ENCODE results near the gene CD2. TPM values are rescaled to one million over a fixed set of nuclear protein-coding genes. Genes with fewer than 3 reads are reported as not detected.

CD2 gene
- total and polyA plus RNA-seq, 2 donors (not counting 1 experiment from before 2014, with no cell fraction given) = not detected

- Histone ChIP-seq H3K9me3 (ENCODE audit: control insufficient read depth, insufficient read depth, low read depth, low read length) (no peaks in the 10 kb centered on the region), H3K79me2 (ENCODE audit: control insufficient read depth, insufficient read depth, low read length) (no peaks in the 10 kb centered on the region), H3K4me3 (replicated peaks in 1 of 4; ENCODE audit: control extremely low read depth in 1 of 4, insufficient read depth in 1 of 4, low read depth in 3 of 4, low read length in 4 of 4) (no peak overlapping the region), H3K27ac (ENCODE audit: insufficient read depth, low read length) (no peak overlapping the region), H4K20me1 (ENCODE audit: control insufficient read depth, extremely low read depth, insufficient read depth, low read length) (no peaks in the 10 kb centered on the region), H2AFZ (ENCODE audit: low read length) (no peak overlapping the region), H3K4me2 (ENCODE audit: extremely low read depth, insufficient read depth, low read length) (no peak overlapping the region), H3K4me1 (ENCODE audit: control insufficient read depth, extremely low read depth, insufficient read depth, low read length) (no peaks in the 10 kb centered on the region), H3K9ac (ENCODE audit: insufficient read depth, low read length) (no peak overlapping the region), H3K36me3 (ENCODE audit: control insufficient read depth, insufficient read depth, low read length) (no peaks in the 10 kb centered on the region), H3K27me3 (ENCODE audit: control insufficient read depth, insufficient read depth, low read length) (no peaks in the 10 kb centered on the region)
- DNase-seq (ENCODE audit: low read depth in 2 of 2) = no peak
- TF ChIP-seq CTCF (conservative IDR thresholded peaks at IDR 0.05 in 1 of 2, IDR thresholded peaks at IDR 0.05 in 1 of 2; ENCODE audit: low read depth in 1 of 2, low read length in 2 of 2) (no peak), EZH2 (IDR thresholded peaks at IDR 0.05; ENCODE audit: low read length, missing control alignments) (no peak)
Observed at GRCh38 chr1:116768416-116769103, 14.3 kb downstream of the CD2 start.

DNA sequence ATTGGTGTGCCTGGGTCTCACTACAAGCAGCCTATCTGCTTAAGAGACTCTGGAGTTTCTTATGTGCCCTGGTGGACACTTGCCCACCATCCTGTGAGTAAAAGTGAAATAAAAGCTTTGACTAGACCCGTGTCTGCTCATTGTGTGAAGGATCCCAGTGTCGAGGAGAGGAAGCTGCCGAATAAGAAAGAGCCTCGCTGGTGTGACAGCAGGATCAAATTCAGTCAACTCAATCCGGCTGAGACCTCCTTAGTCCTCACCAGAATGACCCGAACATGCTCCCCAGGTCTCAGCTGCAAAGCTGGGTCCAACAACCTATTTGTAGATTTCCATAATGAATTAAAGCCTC is 14.8 kb downstream of the CD2 start:
- Histone ChIP-seq H3K79me2 (ENCODE audit: control insufficient read depth, insufficient read depth, low read length) (no peaks in the 10 kb centered on the region), H3K4me2 (ENCODE audit: extremely low read depth, insufficient read depth, low read length) (no peak overlapping the region), H3K9ac (ENCODE audit: insufficient read depth, low read length) (no peak overlapping the region), H2AFZ (ENCODE audit: low read length) (no peak overlapping the region), H4K20me1 (ENCODE audit: control insufficient read depth, extremely low read depth, insufficient read depth, low read length) (no peaks in the 10 kb centered on the region), H3K36me3 (ENCODE audit: control insufficient read depth, insufficient read depth, low read length) (no peaks in the 10 kb centered on the region), H3K4me3 (replicated peaks in 1 of 4; ENCODE audit: control extremely low read depth in 1 of 4, insufficient read depth in 1 of 4, low read depth in 3 of 4, low read length in 4 of 4) (no peak overlapping the region), H3K27ac (ENCODE audit: insufficient read depth, low read length) (no peak overlapping the region), H3K9me3 (ENCODE audit: control insufficient read depth, insufficient read depth, low read depth, low read length) (no peaks in the 10 kb centered on the region), H3K4me1 (ENCODE audit: control insufficient read depth, extremely low read depth, insufficient read depth, low read length) (no peaks in the 10 kb centered on the region), H3K27me3 (ENCODE audit: control insufficient read depth, insufficient read depth, low read length) (no peaks in the 10 kb centered on the region)
- DNase-seq (ENCODE audit: low read depth in 2 of 2) = no peak
- TF ChIP-seq EZH2 (IDR thresholded peaks at IDR 0.05; ENCODE audit: low read length, missing control alignments) = no peak
- TF ChIP-seq CTCF (conservative IDR thresholded peaks at IDR 0.05 in 1 of 2, IDR thresholded peaks at IDR 0.05 in 1 of 2; ENCODE audit: low read depth in 1 of 2, low read length in 2 of 2) = no peak

DNA sequence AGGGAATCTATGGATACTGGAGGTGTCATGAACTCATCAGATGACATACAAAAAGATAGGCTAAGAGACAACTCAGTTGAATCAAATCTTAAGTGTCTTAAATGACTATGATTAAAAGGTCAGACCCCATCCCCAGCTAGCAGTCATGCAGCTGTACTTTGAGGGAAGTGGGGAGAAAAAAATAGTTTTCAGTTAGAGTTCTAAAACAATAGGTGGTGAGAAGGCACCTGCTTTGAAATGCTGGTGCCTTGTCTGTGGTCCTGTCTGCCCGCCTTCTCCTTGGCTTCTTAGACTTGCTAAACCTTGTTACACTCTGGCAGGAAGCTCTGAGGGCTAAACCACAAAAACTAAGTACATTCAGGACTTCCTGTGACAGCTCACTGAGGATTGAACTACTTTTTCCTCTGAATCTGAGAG is 15.3 kb downstream of the CD2 start:
- no peak for TF ChIP-seq CTCF (conservative IDR thresholded peaks at IDR 0.05 in 1 of 2, IDR thresholded peaks at IDR 0.05 in 1 of 2; ENCODE audit: low read depth in 1 of 2, low read length in 2 of 2)
- no peak for TF ChIP-seq EZH2 (IDR thresholded peaks at IDR 0.05; ENCODE audit: low read length, missing control alignments)
- Histone ChIP-seq H3K4me2 (ENCODE audit: extremely low read depth, insufficient read depth, low read length) (no peak overlapping the region), H3K36me3 (ENCODE audit: control insufficient read depth, insufficient read depth, low read length) (no peaks in the 10 kb centered on the region), H2AFZ (ENCODE audit: low read length) (no peak overlapping the region), H3K27me3 (ENCODE audit: control insufficient read depth, insufficient read depth, low read length) (no peaks in the 10 kb centered on the region), H3K9me3 (ENCODE audit: control insufficient read depth, insufficient read depth, low read depth, low read length) (no peaks in the 10 kb centered on the region), H4K20me1 (ENCODE audit: control insufficient read depth, extremely low read depth, insufficient read depth, low read length) (no peaks in the 10 kb centered on the region), H3K4me3 (replicated peaks in 1 of 4; ENCODE audit: control extremely low read depth in 1 of 4, insufficient read depth in 1 of 4, low read depth in 3 of 4, low read length in 4 of 4) (no peak overlapping the region), H3K9ac (ENCODE audit: insufficient read depth, low read length) (no peak overlapping the region), H3K27ac (ENCODE audit: insufficient read depth, low read length) (no peak overlapping the region), H3K79me2 (ENCODE audit: control insufficient read depth, insufficient read depth, low read length) (no peaks in the 10 kb centered on the region), H3K4me1 (ENCODE audit: control insufficient read depth, extremely low read depth, insufficient read depth, low read length) (no peaks in the 10 kb centered on the region)
- DNase-seq (ENCODE audit: low read depth in 2 of 2) = peak in 1 of 2 donors; percentile 78

Data from fibroblast of lung (primary cell).